Stomach (tissue), 9 donors: Measurements from ENCODE around the gene PPP1R14C. TPM values are rescaled to one million over a fixed set of nuclear protein-coding genes. Genes with fewer than 3 reads are reported as not detected.

Experiments
- DNase-seq, 2 donors: peaks; one replicate each; pipeline versions ENCODE4 v3.0.0 to v3.0.0-alpha.2; 2013 to 2019
- H3K27ac ChIP-seq, 5 donors: fragments of 200-600 bp in 4 of 5; sonication (generic) in 4 of 5; one replicate each; pipeline ENCODE4 v1.5.1; 2013 to 2019; ENCODE audit warnings: mild to moderate bottlenecking in 1 of 5, moderate library complexity in 1 of 5
- H3K27me3 ChIP-seq, 3 donors: fragments of 200-600 bp; sonication (generic); one replicate each; pipeline ENCODE4 v1.5.1; 2017 to 2019; ENCODE audit warnings: mixed run types in 1 of 3
- H3K36me3 ChIP-seq, 4 donors: fragments of 200-600 bp; sonication (generic); 1 replicate in 3 of 4; 2 replicates in 1 of 4; pipeline ENCODE4 v1.5.1; 2016 to 2019
- H3K4me1 ChIP-seq, 4 donors: fragments of 200-600 bp; sonication (generic); one replicate each; pipeline ENCODE4 v1.5.1; 2016 to 2019
- H3K4me3 ChIP-seq, 4 donors: fragments of 200-600 bp; sonication (generic) in 3 of 4; one replicate each; pipeline ENCODE4 v1.5.1; 2016 to 2019; ENCODE audit warnings: mild to moderate bottlenecking in 1 of 4
- H3K9me3 ChIP-seq, 4 donors: fragments of 200-600 bp; sonication (generic); one replicate each; pipeline ENCODE4 v1.5.1; 2016 to 2019
- EP300 ChIP-seq: sonication (generic); formaldehyde crosslinking; IDR thresholded peaks from one replicate; pipeline ENCODE4 v1.6.1; 2017; ENCODE audit warnings: antibody characterized with exemption
- POLR2A ChIP-seq, 4 donors: fragments of 450-650 bp; IDR thresholded peaks; one replicate each; pipeline ENCODE4 v1.6.1; 2016; ENCODE audit warnings: antibody characterized with exemption in 4 of 4, control low read depth in 2 of 4, mild to moderate bottlenecking in 1 of 4, moderate library complexity in 1 of 4
- POLR2AphosphoS5 ChIP-seq, 3 donors: sonication (generic); formaldehyde crosslinking; IDR thresholded peaks; one replicate each; pipeline ENCODE4 v1.6.1; 2016; ENCODE audit warnings: antibody characterized with exemption in 3 of 3
- WGBS, 5 donors: extraction: QIAGEN DNeasy Blood & Tissue Kit in 3 of 5; methylation state at CpG; one replicate each; pipeline versions ENCODE4 v1.1.5 to v1.1.7; 2013 to 2018; 5-methylcytosine and 5-hydroxymethylcytosine counted together
- intact Hi-C: fragments of 100-400 bp; cut with DNase I; formaldehyde crosslinking; loops from one replicate; pipeline ENCODE4 v1.15.1; 2023; ENCODE audit warnings: low total_unique reads
- polyA plus RNA-seq, 3 donors: library from polyadenylated mRNA; stranded (reverse); fragments of 200-250 nt; gene quantifications; one replicate each; pipeline ENCODE4 v1.2.3, GENCODE V29; 2013
- total RNA-seq, 5 donors: library from RNA; depleted of rRNA; stranded (reverse); fragments of >200 nt; gene quantifications; one replicate each; pipeline versions ENCODE4 v1.1.0 to v1.2.3, GENCODE V29; 2014 to 2016
- TF ChIP-seq, protein P1 (sequence below), 7 experiments: fragments of 450-650 bp in 4 of 7; fragments of 200-600 bp in 3 of 7; sonication (generic) in 3 of 7; IDR thresholded peaks; one replicate each; pipeline ENCODE4 v1.5.1; 2016 to 2019; ENCODE audit warnings: antibody characterized with exemption in 7 of 7, control low read depth in 2 of 7, mild to moderate bottlenecking in 1 of 7
- donor health status: healthy with polysubstance abuse.
- donor health status: Bipolar disorder and iron deficiency.
- donor health status: healthy.

PPP1R14C gene
- total and polyA plus RNA-seq, 8 donors = 0.25 to 13.8 (median 4.1) TPM; not detected in 3

DNA sequence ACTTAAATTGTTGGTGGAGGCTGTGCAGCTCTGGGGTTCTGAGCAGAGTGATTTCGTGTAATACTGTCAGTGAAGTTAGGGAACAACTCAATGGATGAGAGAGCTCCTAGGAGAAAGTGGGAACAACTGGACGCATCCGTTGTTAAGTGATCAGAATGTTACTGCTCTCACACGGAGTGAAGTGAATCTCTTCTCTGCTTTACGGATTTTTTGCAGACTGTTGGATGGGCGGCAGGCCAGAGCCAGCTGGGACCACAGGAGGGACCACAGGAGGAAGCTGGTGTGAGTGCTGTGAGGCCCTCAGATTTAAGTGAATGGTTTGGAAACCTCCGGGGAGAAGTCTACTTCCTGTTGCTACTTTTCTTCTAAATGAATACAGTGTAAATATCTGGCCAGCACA, 23.7 kb upstream of the PPP1R14C start:
- intact Hi-C loops = no loop called here
- Histone ChIP-seq H3K27ac (no peak overlapping the region), H3K9me3 (no peaks in the 10 kb centered on the region), H3K27me3 (peaks cover 0 to 5% (median 0%) of the 10 kb centered on the region in 3 donors), H3K4me1 (no peaks in the 10 kb centered on the region), H3K4me3 (no peak overlapping the region), H3K36me3 (no peaks in the 10 kb centered on the region)
- TF ChIP-seq POLR2AphosphoS5 (IDR thresholded peaks at IDR 0.05) (no peak), EP300 (no peak), POLR2A (IDR thresholded peaks at IDR 0.05) (no peak)
- TF ChIP-seq, protein P1, sequence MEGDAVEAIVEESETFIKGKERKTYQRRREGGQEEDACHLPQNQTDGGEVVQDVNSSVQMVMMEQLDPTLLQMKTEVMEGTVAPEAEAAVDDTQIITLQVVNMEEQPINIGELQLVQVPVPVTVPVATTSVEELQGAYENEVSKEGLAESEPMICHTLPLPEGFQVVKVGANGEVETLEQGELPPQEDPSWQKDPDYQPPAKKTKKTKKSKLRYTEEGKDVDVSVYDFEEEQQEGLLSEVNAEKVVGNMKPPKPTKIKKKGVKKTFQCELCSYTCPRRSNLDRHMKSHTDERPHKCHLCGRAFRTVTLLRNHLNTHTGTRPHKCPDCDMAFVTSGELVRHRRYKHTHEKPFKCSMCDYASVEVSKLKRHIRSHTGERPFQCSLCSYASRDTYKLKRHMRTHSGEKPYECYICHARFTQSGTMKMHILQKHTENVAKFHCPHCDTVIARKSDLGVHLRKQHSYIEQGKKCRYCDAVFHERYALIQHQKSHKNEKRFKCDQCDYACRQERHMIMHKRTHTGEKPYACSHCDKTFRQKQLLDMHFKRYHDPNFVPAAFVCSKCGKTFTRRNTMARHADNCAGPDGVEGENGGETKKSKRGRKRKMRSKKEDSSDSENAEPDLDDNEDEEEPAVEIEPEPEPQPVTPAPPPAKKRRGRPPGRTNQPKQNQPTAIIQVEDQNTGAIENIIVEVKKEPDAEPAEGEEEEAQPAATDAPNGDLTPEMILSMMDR (IDR thresholded peaks at IDR 0.05) = no peak
- WGBS, 5 donors = 25 to 41% (median 38%) methylated on average over 7 of the region's 7 CpGs
- peak in 1 of 2 donors; percentile 67 for DNase-seq

DNA sequence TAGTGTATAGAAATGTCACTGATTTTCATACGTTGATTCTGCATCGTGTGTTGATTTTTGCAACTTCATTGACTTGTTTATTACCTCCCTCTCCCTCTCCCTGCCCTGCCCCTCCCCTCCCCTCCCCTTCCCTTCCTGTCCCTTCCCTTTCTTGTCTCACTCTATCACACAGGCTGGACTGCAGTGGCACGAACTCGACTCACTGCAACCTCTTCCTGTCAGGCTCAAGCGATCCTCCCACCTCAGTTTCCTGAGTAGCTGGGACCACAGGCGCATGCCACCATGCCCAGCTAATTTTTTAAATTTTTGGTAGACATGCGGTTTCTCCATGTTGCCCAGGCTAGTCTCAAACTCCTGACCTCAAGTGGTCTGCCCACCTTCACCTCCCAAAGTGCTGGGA, 19.2 kb upstream of the PPP1R14C start:
- intact Hi-C loops = no loop called here
- 57 to 84% (median 71%) methylated on average over 7 of the region's 7 CpGs for WGBS, 5 donors

DNA sequence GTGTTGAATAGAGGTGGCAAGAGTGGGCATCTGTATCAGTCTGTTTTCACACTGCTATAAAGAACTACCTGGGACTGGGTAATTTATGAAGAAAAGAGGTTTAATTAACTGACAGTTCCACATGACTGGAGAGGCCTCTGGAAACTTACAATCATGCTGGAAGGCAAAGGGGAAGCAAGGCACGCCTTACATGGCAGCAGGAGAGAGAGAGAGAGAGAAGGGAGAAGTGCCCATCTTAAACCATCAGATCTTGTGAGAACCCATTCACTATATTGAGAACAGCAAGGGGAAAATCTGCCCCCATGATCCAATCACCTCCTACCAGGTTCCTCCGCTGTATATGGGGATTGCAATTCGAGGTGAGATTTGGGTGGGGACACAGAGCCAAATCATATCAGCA, 18.6 kb upstream of the PPP1R14C start:
- intact Hi-C loops = no loop called here
- TF ChIP-seq POLR2AphosphoS5 (IDR thresholded peaks at IDR 0.05) (no peak), POLR2A (IDR thresholded peaks at IDR 0.05) (no peak), EP300 (no peak)
- TF ChIP-seq, protein P1 (IDR thresholded peaks at IDR 0.05) = no peak
- peaks cover 0 to 8% (median 0%) of the 10 kb centered on the region in 3 donors for H3K27me3 ChIP-seq
- WGBS, 5 donors = 83 to 91% (median 89%) methylated on average over 3 of the region's 3 CpGs
- H3K4me1 ChIP-seq = no peaks in the 10 kb centered on the region
- H3K36me3 ChIP-seq = no peaks in the 10 kb centered on the region
- no peaks in the 10 kb centered on the region for H3K9me3 ChIP-seq
- H3K4me3 ChIP-seq = no peak overlapping the region
- no peak overlapping the region for H3K27ac ChIP-seq
- DNase-seq = no peak

More for the DNA sequence above, 19.2 kb upstream of the PPP1R14C start:
- Histone ChIP-seq H3K9me3 (no peaks in the 10 kb centered on the region), H3K36me3 (no peaks in the 10 kb centered on the region), H3K4me3 (no peak overlapping the region), H3K4me1 (no peaks in the 10 kb centered on the region), H3K27me3 (peaks cover 0 to 8% (median 0%) of the 10 kb centered on the region in 3 donors), H3K27ac (no peak overlapping the region)
- DNase-seq = no peak
- TF ChIP-seq POLR2AphosphoS5 (IDR thresholded peaks at IDR 0.05) = no peak
- TF ChIP-seq, protein P1 (IDR thresholded peaks at IDR 0.05) = no peak
- TF ChIP-seq EP300 = no peak
- TF ChIP-seq POLR2A (IDR thresholded peaks at IDR 0.05) = no peak

DNA sequence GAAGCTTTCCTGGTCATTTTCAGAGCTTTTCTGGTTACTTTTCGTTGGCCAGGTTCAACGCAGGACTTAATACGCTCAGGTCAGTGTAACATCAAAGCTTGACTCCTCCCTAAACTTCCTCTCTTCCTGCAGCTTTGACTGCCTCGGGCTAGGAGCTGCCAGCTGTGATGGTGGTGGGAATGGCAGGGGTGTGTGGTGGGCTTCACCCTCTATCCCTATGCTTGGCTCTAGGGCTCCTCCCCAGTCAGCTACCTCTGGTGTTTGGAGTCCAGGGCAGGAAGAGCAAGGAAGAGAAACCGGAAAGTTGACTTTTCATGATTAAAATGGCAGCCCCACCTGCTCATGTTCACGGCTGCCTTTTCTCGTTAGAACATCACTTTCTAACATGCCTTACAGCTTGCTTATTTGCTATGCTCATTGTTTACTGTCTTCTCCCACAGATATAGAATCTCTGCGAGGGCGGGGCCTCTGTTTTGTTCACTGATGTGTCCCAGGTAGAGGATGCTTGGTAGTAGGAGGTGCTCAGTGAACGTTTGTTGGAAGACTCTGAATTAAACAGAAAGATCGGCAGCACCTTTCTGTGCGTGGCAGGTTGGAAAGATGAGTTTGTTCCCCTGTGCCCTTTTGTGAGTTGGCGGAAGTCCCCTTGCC, 16.1 kb upstream of the PPP1R14C start:
- no peak for DNase-seq
- H3K36me3 ChIP-seq = no peaks in the 10 kb centered on the region
- H3K4me1 ChIP-seq = no peaks in the 10 kb centered on the region
- no peak overlapping the region for H3K4me3 ChIP-seq
- no peaks in the 10 kb centered on the region for H3K9me3 ChIP-seq
- H3K27ac ChIP-seq = no peak overlapping the region
- intact Hi-C loops = no loop called here
- WGBS, 5 donors = 68 to 81% (median 77%) methylated on average over 13 of the region's 13 CpGs
- peaks cover 0 to 8% (median 0%) of the 10 kb centered on the region in 3 donors for H3K27me3 ChIP-seq
- TF ChIP-seq POLR2A (IDR thresholded peaks at IDR 0.05) = no peak
- no peak for TF ChIP-seq POLR2AphosphoS5 (IDR thresholded peaks at IDR 0.05)
- TF ChIP-seq EP300 = no peak
- TF ChIP-seq, protein P1 (IDR thresholded peaks at IDR 0.05) = no peak
